ENCODE data around the gene FAM222B. TPM values are rescaled to one million over a fixed set of nuclear protein-coding genes. Genes with fewer than 3 reads are reported as not detected.

FAM222B gene
- polyA plus RNA-seq, 3 donors from 2014 or later: 2.5 to 13.7 (median 4.9) TPM

DNA sequence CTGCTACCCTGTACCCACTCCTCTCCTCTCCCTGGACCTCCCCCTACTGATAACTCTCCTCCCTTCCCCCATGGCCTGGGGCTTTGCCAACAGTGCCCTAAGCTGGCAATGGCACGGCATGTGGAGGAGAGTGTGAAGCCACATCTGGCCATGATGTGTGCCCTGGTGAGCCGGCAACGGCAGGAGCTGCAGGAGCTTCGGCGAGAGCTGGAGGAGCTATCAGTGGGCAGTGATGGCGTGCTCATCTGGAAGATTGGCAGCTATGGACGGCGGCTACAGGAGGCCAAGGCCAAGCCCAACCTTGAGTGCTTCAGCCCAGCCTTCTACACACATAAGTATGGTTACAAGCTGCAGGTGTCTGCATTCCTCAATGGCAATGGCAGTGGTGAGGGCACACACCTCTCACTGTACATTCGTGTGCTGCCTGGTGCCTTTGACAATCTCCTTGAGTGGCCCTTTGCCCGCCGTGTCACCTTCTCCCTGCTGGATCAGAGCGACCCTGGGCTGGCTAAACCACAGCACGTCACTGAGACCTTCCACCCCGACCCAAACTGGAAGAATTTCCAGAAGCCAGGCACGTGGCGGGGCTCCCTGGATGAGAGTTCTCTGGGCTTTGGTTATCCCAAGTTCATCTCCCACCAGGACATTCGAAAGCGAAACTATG lies 93.6 kb downstream of the FAM222B start:
- Mint-ChIP-seq H3K4me3 (no peak overlapping the region), H3K27ac (peak overlapping the region in 1 of 6 donors; percentile 28), H3K36me3 (no peaks in the 10 kb centered on the region), H3K9me3 (no peaks in the 10 kb centered on the region), H3K4me1 (peaks cover 10 to 20% of the 10 kb centered on the region in 2 donors), H3K27me3 (ENCODE audit: low read depth in 3 of 3) (peaks cover 0 to 9% (median 5%) of the 10 kb centered on the region in 3 donors)
- DNase-seq: no peak

DNA sequence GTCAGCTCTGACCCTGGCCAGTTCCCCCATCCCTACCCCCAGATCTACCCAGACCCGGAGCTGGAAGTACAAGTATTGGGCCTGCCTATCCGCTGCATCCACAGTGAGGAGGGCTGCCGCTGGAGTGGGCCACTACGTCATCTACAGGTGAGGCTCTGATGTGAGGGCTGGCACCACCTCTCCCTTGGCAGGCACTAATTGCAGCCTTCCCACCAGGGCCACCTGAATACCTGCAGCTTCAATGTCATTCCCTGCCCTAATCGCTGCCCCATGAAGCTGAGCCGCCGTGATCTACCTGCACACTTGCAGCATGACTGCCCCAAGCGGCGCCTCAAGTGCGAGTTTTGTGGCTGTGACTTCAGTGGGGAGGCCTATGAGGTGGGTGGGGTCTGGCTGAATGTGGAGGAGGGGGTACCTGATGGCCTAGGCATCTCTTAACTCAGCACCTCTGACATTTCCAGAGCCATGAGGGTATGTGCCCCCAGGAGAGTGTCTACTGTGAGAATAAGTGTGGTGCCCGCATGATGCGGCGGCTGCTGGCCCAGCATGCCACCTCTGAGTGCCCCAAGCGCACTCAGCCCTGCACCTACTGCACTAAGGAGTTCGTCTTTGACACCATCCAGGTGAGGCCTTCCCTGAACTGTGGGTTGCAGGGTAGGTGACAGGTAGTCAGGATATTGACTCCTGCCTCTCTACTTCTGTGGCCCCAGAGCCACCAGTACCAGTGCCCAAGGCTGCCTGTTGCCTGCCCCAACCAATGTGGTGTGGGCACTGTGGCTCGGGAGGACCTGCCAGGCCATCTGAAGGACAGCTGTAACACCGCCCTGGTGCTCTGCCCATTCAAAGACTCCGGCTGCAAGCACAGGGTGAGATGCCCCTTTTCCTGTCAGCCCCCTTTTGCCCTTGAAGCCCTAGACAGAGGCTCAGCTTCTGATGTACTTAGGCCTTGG lies 94.5 kb downstream of the FAM222B start:
- Mint-ChIP-seq H3K27ac (peak overlapping the region in 1 of 6 donors; percentile 23), H3K36me3 (no peaks in the 10 kb centered on the region), H3K9me3 (no peaks in the 10 kb centered on the region), H3K27me3 (ENCODE audit: low read depth in 3 of 3) (peaks cover 1 to 11% (median 5%) of the 10 kb centered on the region in 3 donors), H3K4me1 (peaks cover 10 to 23% of the 10 kb centered on the region in 2 donors), H3K4me3 (no peak overlapping the region)
- no peak for DNase-seq

DNA sequence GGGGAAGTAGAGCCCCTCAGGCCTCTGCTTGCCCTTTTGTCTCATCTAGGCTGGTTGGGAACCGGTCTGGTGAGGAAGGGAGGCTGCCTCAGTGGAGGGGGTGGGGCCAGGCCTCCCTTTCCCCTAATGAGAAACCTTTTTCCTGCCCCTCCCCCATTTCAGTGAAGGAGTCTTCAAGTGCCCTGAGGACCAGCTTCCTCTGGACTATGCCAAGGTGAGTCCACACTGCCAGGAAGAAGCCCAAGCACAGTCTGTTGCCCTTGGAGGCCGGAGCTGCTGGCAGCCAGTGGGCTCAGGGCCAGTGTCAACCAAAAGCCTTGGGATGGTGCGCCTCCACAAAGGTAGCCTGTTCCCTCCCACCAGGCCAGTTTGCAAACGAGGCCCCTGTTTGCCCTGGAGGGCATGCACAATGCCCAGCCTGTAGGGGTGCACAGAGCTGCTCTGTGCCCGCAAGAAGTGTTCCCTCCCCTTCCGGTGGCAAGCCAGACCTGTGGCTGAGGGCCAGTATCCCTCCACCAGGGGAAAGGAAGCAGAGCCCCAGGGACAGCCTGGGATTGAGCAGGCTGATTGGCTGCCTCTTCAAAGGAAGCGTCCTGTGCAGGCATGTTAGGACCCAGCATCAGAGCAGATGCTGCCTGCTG lies 95.4 kb downstream of the FAM222B start:
- Mint-ChIP-seq H3K9me3 (no peaks in the 10 kb centered on the region), H3K4me1 (peaks cover 10 to 25% of the 10 kb centered on the region in 2 donors), H3K27ac (peak overlapping the region in 1 of 6 donors; percentile 17), H3K36me3 (no peaks in the 10 kb centered on the region), H3K27me3 (ENCODE audit: low read depth in 3 of 3) (peaks cover 2 to 12% (median 5%) of the 10 kb centered on the region in 3 donors), H3K4me3 (no peak overlapping the region)
- no peak for DNase-seq

DNA sequence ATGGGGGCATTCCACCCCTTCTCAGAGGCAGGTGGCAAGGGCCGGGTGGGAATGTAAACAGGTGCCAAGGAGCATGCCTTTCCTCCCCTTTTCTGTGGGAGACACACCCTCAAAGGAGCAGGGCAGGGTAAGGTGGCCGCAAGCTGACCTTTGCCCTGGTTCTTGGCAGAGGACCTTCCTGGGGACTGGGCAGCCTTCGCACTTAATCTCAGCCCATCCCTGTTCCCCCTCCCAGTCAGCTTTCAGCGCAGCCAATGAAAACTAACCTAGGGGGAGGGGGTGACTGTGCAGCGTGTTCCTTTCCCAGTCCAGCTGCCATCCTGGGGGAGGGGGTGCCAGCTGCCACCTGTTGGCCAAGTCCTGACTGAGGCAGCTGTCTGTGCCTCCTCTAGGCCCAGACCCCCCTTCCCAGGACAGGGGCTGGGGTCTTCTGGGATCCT lies 96.0 kb downstream of the FAM222B start:
- DNase-seq: no peak
- Mint-ChIP-seq H3K27me3 (ENCODE audit: low read depth in 3 of 3) (peaks cover 2 to 12% (median 5%) of the 10 kb centered on the region in 3 donors), H3K27ac (peak overlapping the region in 2 of 6 donors; percentile 22 to 57), H3K9me3 (no peaks in the 10 kb centered on the region), H3K4me1 (peaks cover 10 to 25% of the 10 kb centered on the region in 2 donors), H3K4me3 (peak overlapping the region in 1 of 5 donors; percentile 29), H3K36me3 (no peaks in the 10 kb centered on the region)

DNA sequence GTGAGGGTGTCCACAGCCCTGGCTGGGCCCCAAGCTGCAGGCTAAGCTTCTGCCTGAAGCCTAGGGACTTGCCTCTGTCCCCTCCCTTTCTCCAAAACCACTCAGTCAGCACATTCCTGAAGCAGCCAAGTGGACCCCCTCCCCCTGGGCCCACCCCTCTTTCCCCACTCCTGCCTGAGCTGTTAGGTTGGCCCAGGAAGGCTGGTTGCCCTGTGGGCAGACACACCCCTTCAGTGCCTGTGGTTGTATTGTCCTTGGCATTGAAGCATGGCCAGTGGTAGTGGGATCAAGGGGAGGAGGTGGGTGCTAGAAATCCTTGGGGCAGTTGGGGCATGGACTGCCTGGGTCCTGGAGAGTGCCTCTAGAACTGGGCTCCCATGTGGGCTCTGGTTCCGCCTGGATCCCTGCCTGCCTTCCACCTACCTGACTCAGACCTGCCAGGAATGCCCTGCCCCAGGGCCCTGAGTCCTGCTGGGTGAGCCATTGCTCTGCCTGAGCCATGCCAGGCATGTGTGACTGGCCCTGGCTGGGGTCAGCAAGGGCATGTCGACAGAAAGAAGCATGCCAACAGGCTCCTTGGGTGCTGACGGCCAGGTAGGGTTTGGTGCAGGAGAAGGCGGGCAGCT lies 96.7 kb downstream of the FAM222B start:
- Mint-ChIP-seq H3K4me3 (peak overlapping the region in 3 of 5 donors; percentile 27 to 50 (median 29)), H3K27me3 (ENCODE audit: low read depth in 3 of 3) (peaks cover 2 to 12% (median 5%) of the 10 kb centered on the region in 3 donors), H3K36me3 (no peaks in the 10 kb centered on the region), H3K27ac (peak overlapping the region in 1 of 6 donors; percentile 22), H3K4me1 (peaks cover 10 to 25% of the 10 kb centered on the region in 2 donors), H3K9me3 (no peaks in the 10 kb centered on the region)
- DNase-seq: no peak

DNA sequence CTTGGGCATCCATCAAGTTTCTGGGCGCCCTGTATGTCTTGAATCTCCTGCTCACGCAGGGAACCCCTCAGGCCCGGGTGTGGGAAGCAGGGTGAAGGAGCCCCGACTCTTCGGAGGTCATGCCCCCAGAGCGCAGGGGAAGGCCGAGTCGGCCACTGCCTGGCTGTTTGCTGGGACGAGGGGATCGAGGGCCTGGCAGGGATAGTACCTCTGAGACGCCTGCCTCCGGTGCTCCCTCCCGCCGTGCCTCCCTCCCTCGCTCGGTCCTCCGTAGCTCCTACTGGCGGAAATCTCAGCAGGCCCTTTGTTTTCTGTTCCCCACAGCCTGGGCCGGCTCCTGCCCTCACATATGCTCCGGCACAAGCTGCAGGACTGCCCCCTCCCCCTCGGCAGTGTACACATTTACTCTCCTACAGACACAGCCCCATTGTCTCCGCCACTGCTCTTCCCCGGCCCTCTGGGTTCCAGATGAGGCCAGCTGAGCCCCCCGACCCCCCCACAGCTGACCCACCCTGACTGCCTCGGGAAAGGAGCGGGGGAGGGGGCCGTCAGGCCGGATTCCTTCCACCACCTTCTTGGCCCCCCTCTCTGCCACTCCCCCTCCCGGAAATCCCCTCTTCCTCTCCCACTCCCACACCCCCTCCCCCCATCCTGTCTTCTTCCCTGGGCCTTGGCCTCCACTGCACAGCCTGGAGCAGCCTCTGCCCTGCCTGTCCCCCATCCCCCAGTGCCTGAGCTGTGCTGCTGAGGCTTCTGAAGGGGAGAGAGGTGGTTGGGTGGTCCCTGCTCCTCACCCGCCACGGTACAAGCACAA lies 97.4 kb downstream of the FAM222B start:
- H3K36me3 Mint-ChIP-seq: no peaks in the 10 kb centered on the region
- peaks cover 10 to 25% of the 10 kb centered on the region in 2 donors for H3K4me1 Mint-ChIP-seq
- H3K27ac Mint-ChIP-seq: peak overlapping the region; percentile 69 to 94 (median 83)
- H3K9me3 Mint-ChIP-seq: no peaks in the 10 kb centered on the region
- H3K4me3 Mint-ChIP-seq: peak overlapping the region; percentile 83 to 94 (median 86)
- DNase-seq: peak in 2 of 3 donors; percentile 18 to 21
- H3K27me3 Mint-ChIP-seq (ENCODE audit: low read depth in 3 of 3): peaks cover 2 to 12% (median 5%) of the 10 kb centered on the region in 3 donors

DNA sequence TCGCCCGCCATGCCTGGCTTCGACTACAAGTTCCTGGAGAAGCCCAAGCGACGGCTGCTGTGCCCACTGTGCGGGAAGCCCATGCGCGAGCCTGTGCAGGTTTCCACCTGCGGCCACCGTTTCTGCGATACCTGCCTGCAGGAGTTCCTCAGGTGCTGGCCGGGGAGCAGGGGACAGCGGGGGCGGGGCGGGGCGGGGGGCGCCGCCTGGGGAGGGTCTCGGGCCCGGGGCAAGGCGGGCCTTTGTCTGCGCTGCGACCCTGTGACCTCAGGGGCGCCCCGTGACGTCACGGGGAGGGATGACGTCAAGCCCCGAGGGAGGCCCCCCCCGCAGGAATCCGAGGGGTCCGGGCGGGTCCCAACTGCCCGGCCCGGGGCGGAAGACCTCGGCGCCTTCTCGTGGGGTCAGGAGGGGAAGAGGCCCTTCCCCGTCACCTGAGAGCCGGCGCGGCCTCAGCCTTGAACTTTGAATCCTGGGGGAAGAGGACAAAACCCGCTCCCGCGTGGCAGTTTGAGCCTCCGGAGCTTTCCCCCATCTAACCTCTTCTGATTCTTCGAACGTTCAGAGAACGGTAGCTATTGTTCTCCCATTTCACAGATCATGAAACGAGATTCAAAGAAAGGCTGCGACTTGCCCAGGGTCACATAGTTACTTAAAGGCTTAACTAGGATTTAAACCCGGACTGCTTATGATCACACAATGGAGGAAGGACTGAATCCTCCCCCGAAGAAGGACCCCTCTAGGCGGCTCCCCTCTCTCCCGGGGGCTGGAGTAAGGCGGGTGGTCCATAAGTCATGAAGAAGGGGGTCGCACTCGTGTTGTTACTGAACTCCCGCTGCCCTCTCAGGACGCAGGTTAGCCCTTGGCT lies 98.3 kb downstream of the FAM222B start:
- H3K4me3 Mint-ChIP-seq: peak overlapping the region; percentile 83 to 94 (median 86)
- H3K36me3 Mint-ChIP-seq: no peaks in the 10 kb centered on the region
- peak; percentile 42 to 52 (median 49) for DNase-seq
- peaks cover 10 to 22% of the 10 kb centered on the region in 2 donors for H3K4me1 Mint-ChIP-seq
- H3K9me3 Mint-ChIP-seq: no peaks in the 10 kb centered on the region
- H3K27me3 Mint-ChIP-seq (ENCODE audit: low read depth in 3 of 3): peaks cover 2 to 12% (median 5%) of the 10 kb centered on the region in 3 donors
- H3K27ac Mint-ChIP-seq: peak overlapping the region; percentile 69 to 94 (median 83)

DNA sequence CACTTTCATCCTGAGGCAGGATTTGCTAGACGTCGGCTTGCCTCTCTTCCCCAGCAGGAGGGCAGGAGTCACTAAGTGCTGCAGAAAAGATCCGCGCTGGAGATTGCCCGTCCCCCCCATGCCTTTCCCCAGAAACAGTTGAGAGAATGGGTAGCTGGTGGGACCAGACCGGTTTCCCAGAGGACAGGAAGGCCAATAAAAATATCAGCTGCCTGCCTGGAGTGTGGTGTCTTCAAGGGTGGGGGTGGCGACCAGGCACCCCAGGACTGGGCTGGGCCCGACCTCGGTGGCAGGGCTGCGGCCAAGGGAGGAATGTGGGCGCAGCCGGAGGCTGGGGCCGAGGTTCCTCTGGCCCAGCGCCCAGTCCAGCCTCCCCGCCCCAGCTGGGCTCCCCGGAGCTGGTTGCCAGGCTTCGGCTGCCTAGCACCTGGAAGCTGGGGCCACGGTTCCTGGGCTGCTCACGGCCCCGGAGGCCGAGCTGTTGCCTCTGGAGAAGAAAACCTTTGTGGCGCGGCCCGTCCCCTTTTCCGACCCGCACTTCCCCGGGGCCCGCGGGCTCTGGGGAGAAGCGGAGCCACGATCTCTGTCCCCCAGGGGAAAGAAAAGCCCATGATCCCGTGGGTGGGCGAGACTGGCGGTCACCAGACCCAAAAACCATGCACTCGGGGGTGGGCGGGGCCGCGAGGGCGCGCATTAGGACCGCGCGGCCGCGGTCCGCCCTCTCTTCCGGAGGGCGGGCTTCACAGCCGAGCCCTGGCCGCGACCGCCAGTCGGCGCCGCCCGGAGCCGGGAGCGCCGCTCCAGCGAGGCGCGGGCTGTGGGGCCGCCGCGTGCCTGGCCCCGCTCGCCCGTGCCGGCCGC lies 99.1 kb downstream of the FAM222B start, which contains the start of gene TRAF4:
TSS of gene TRAF4 (plus strand) at position 769 of the 861 bp plus-strand sequence. CDS start 102 bp downstream, outside the sequence.
- Mint-ChIP-seq H3K27ac (peak within 1 kb of the TSS; percentile 69 to 94 (median 83)), H3K4me3 (peak within 1 kb of the TSS; percentile 84 to 94 (median 86)), H3K9me3 (no peaks in the 10 kb centered on the region), H3K4me1 (peaks cover 10 to 22% of the 10 kb centered on the region in 2 donors), H3K27me3 (ENCODE audit: low read depth in 3 of 3) (peaks cover 2 to 12% (median 5%) of the 10 kb centered on the region in 3 donors), H3K36me3 (no peaks in the 10 kb centered on the region)
- DNase-seq: peak; percentile 72 to 79 (median 77)

DNA sequence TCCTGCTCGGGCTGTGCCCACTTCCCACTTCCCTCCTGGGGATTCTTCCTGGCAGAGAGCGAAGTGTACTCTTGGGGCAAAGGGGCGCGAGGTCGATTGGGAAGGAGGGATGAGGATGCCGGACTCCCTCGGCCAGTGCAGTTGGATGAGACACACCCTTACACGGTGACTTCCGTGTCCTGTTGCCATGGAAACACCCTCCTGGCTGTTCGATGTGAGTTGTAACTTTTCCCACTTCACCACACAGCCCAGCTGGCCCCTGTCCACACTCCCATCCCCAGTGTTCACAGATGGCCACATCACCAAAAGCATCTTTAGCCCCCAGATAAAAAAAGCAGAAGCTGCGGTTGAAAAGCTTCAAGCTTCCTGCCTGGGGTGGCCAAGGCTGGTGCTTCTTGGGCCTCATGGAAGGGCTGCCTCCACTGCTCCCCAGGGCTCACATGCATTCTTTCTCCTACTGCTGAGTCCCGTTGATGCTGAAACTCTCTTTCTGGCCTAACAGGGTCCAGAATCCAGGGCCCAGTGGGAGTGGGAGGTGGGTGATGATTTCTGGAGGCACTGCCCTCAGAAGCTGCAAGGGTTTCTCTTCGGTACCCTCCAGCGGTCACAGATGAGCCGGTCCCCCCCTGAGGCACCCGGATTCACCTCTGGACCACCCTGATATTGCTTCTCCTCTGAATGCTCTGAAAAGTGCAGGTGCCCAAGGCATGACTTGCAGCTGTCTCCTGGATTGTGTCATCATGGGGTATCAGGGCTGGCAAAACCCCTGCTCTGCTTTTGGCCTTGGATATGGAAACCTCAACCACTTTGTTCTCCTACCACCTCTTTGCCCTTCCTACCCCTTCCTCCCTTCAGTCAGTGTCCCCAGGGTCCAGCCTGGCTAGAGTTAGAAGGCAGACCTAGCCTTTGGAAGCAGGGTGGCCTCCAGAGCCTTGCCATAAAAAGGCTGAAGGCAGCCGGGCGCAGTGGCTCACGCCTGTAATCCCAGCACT lies 100.9 kb downstream of the FAM222B start:
- peak overlapping the region in 3 of 5 donors; percentile 13 to 18 (median 17) for H3K4me3 Mint-ChIP-seq
- peaks cover 2 to 12% (median 5%) of the 10 kb centered on the region in 3 donors for H3K27me3 Mint-ChIP-seq (ENCODE audit: low read depth in 3 of 3)
- peaks cover 10 to 22% of the 10 kb centered on the region in 2 donors for H3K4me1 Mint-ChIP-seq
- H3K27ac Mint-ChIP-seq: no peak overlapping the region
- no peaks in the 10 kb centered on the region for H3K36me3 Mint-ChIP-seq
- DNase-seq: no peak
- no peaks in the 10 kb centered on the region for H3K9me3 Mint-ChIP-seq
